ENCODE data around the gene KCNMA1.

Gene KCNMA1

GRCh38 chr10:76972541-76972940 is 665.1 kb downstream of the KCNMA1 start:
- DNase-seq (ENCODE audit: extremely low read depth, low read depth) = no peak
- TF ChIP-seq CTCF (IDR thresholded peaks at IDR 0.05; ENCODE audit: low read depth, low read length) = no peak

GRCh38 chr10:76971547-76972170 is 665.9 kb downstream of the KCNMA1 start:
- TF ChIP-seq CTCF (IDR thresholded peaks at IDR 0.05; ENCODE audit: low read depth, low read length) = no peak
- no peak for DNase-seq (ENCODE audit: extremely low read depth, low read depth)

GRCh38 chr10:76970711-76971519 is 666.7 kb downstream of the KCNMA1 start:
- TF ChIP-seq CTCF (IDR thresholded peaks at IDR 0.05; ENCODE audit: low read depth, low read length) = peak; percentile 24

GRCh38 chr10:76969366-76969948 is 668.2 kb downstream of the KCNMA1 start:
- TF ChIP-seq CTCF (IDR thresholded peaks at IDR 0.05; ENCODE audit: low read depth, low read length) = no peak
- no peak for DNase-seq (ENCODE audit: extremely low read depth, low read depth)

More at GRCh38 chr10:76970711-76971519, 666.7 kb downstream of the KCNMA1 start:
- no peak for DNase-seq (ENCODE audit: extremely low read depth, low read depth)

- no peak for DNase-seq (ENCODE audit: extremely low read depth, low read depth)
- TF ChIP-seq CTCF (IDR thresholded peaks at IDR 0.05; ENCODE audit: low read depth, low read length) = no peak
These were observed 669.1 kb downstream of the KCNMA1 start for GRCh38 chr10:76968483-76968882.

- no peak for TF ChIP-seq CTCF (IDR thresholded peaks at IDR 0.05; ENCODE audit: low read depth, low read length)
- DNase-seq (ENCODE audit: extremely low read depth, low read depth) = peak; percentile 88
These were observed 674.8 kb downstream of the KCNMA1 start for GRCh38 chr10:76962851-76963250.

GRCh38 chr10:76961841-76962240 is 675.8 kb downstream of the KCNMA1 start:
- DNase-seq (ENCODE audit: extremely low read depth, low read depth) = no peak
- TF ChIP-seq CTCF (IDR thresholded peaks at IDR 0.05; ENCODE audit: low read depth, low read length) = no peak

Measured in AG09319 (cell line).